Endothelial cell of umbilical vein (primary cell): Measurements from ENCODE around the gene CDK5RAP2. TPM values are rescaled to one million over a fixed set of nuclear protein-coding genes. Genes with fewer than 3 reads are reported as not detected.

ENCODE experiments used
- BruUV-seq: library from RNA; stranded (reverse); fragments of 400-500 nt; replicated peaks from 2 replicates; lab custom pipeline; 2021; lab: Mats Ljungman, UMichigan
- CTCF ChIA-PET: fragments of 300-600, 350-600 bp; sonication (Branson Sonifier 250); formaldehyde crosslinking; loops from one replicate; lab custom pipeline; 2021; ENCODE audit warnings: antibody characterized with exemption, inconsistent platforms; lab: Charles Lee
- POLR2A ChIA-PET: fragments of 300-600, 350-600 bp; sonication (Branson Sonifier 250); formaldehyde crosslinking; loops from one replicate; lab custom pipeline; 2021; ENCODE audit warnings: antibody characterized with exemption, inconsistent platforms; lab: Charles Lee
- DNase-seq: peaks from one replicate; pipeline ENCODE4 v3.0.0-alpha.2; 2011; ENCODE audit warnings: low read depth, low spot score
- FAIRE-seq: peaks from 2 replicates; lab custom pipeline; 2011; peaks lifted over from hg19 to GRCh38; lab: Jason Lieb, UNC
- H2AFZ ChIP-seq: 2 replicates; pipeline ENCODE4 v1.6.0; 2012; ENCODE audit warnings: low read depth, low read length, control low read depth, inconsistent platforms
- H3K27ac ChIP-seq: 2 replicates; pipeline ENCODE4 v1.5.1; 2011; ENCODE audit warnings: low read depth, mild to moderate bottlenecking, control low read depth, low read length, moderate library complexity; ENCODE audit not compliant: insufficient read depth
- H3K27me3 ChIP-seq, 2 experiments: 2 replicates each; pipeline versions ENCODE4 v1.6.0 to v1.6.1; 2011; ENCODE audit warnings: low read length in 2 of 2, mixed read lengths in 1 of 2; ENCODE audit not compliant: control insufficient read depth in 2 of 2, insufficient read depth in 2 of 2
- H3K36me3 ChIP-seq, 2 experiments: 2 replicates in 1 of 2; 3 replicates in 1 of 2; pipeline ENCODE4 v1.5.1; 2011; ENCODE audit warnings: low read length in 2 of 2, mild to moderate bottlenecking in 1 of 2, moderate library complexity in 1 of 2; ENCODE audit not compliant: control insufficient read depth in 2 of 2, insufficient read depth in 2 of 2; ENCODE audit errors: extremely low read depth in 1 of 2
- H3K4me1 ChIP-seq: 3 replicates; pipeline ENCODE4 v1.5.1; 2011; ENCODE audit warnings: mild to moderate bottlenecking, low read length; ENCODE audit not compliant: control insufficient read depth, insufficient read depth; ENCODE audit errors: extremely low read depth
- H3K4me2 ChIP-seq: 2 replicates; pipeline ENCODE4 v1.6.1; 2011; ENCODE audit warnings: low read length, control low read depth, mixed read lengths; ENCODE audit not compliant: insufficient read depth
- H3K4me3 ChIP-seq, 3 experiments: fragments of 200-600 bp in 1 of 3; sonication (generic), shearing (Covaris generic) in 1 of 3; replicated peaks in 1 of 3; 2 replicates each; pipeline ENCODE4 v1.5.1; 2011 to 2016; ENCODE audit warnings: control low read depth in 3 of 3, low read length in 3 of 3, mild to moderate bottlenecking in 2 of 3, inconsistent platforms in 1 of 3, low read depth in 1 of 3, moderate library complexity in 1 of 3; ENCODE audit not compliant: insufficient read depth in 1 of 3
- H3K79me2 ChIP-seq: 2 replicates; pipeline ENCODE4 v1.6.0; 2012; ENCODE audit warnings: low read length, inconsistent platforms; ENCODE audit not compliant: control insufficient read depth, insufficient read depth
- H3K9ac ChIP-seq: replicated peaks from 2 replicates; pipeline ENCODE3; 2011; ENCODE audit warnings: low read length, control low read depth; ENCODE audit not compliant: insufficient read depth; ENCODE audit errors: extremely low read depth
- H3K9me1 ChIP-seq: replicated peaks from 3 replicates; pipeline ENCODE4 v1.6.0; 2011; ENCODE audit warnings: mild to moderate bottlenecking, low read length; ENCODE audit not compliant: control insufficient read depth, insufficient read depth; ENCODE audit errors: extremely low read depth
- H3K9me3 ChIP-seq: replicated peaks from 2 replicates; pipeline ENCODE4 v1.5.1; 2012; ENCODE audit warnings: low read length, inconsistent platforms; ENCODE audit not compliant: control insufficient read depth, insufficient read depth
- H4K20me1 ChIP-seq: replicated peaks from 2 replicates; pipeline ENCODE3; 2011; ENCODE audit warnings: mild to moderate bottlenecking, low read length; ENCODE audit not compliant: control insufficient read depth, insufficient read depth; ENCODE audit errors: extremely low read depth
- EZH2 ChIP-seq: IDR thresholded peaks from 2 replicates; pipeline ENCODE4 v1.6.1; 2012; ENCODE audit warnings: borderline replicate concordance, low read depth, mild to moderate bottlenecking, moderate library complexity, low read length, inconsistent platforms; ENCODE audit not compliant: severe bottlenecking
- FOS ChIP-seq: IDR thresholded peaks from 2 replicates; pipeline ENCODE4 v1.6.1; 2011; ENCODE audit warnings: mild to moderate bottlenecking, low read length, moderate library complexity, borderline replicate concordance; ENCODE audit not compliant: insufficient read depth
- MYC ChIP-seq: IDR thresholded peaks from one replicate; pipeline ENCODE4 v1.6.1; 2011; ENCODE audit warnings: mild to moderate bottlenecking, low read depth, low read length
- POLR2A ChIP-seq: IDR thresholded peaks from 2 replicates; pipeline ENCODE4 v1.6.1; 2012; ENCODE audit warnings: low read depth, mild to moderate bottlenecking, control low read depth, low read length
- dilution Hi-C: fragments of 300-500 bp; cut with MboI; formaldehyde crosslinking; loops from one replicate; pipeline ENCODE4 v1.15.0; 2019; ENCODE audit warnings: low sequenced_read_pairs; ENCODE audit not compliant: extremely low pct_ligation_motif_present
- intact Hi-C: fragments of 100-400 bp; cut with micrococcal nuclease; formaldehyde crosslinking; loops from one replicate; pipeline ENCODE4 v1.10.0; 2022
- polyA plus RNA-seq, 4 experiments: library from polyadenylated mRNA; depleted of rRNA in 3 of 4; stranded (reverse) in 3 of 4; unstranded in 1 of 4; fragments of >200 nt; gene quantifications; 2 replicates each; pipeline versions ENCODE4 v1.2.1 to v1.2.3, GENCODE V29; 2011 to 2012; ENCODE audit warnings: missing spikeins in 1 of 4
- total RNA-seq: library from RNA; stranded (reverse); gene quantifications from 2 replicates; pipeline ENCODE4 v1.2.3, GENCODE V29; 2021

Gene CDK5RAP2
- total and polyA plus RNA-seq, 2 donors (not counting 3 experiments of a cell fraction or from before 2014, with no cell fraction given): 17.5 to 56.7 TPM

- Histone ChIP-seq H2AFZ (no peak overlapping the region), H3K9me3 (no peaks in the 10 kb centered on the region), H3K27ac (no peak overlapping the region), H3K4me3 (no peak overlapping the region), H3K27me3 (no peaks in the 10 kb centered on the region), H3K36me3 (peaks cover 2 to 8% of the 10 kb centered on the region in 2 experiments), H4K20me1 (no peaks in the 10 kb centered on the region), H3K4me1 (no peaks in the 10 kb centered on the region), H3K9me1 (no peaks in the 10 kb centered on the region), H3K79me2 (no peaks in the 10 kb centered on the region), H3K4me2 (no peak overlapping the region), H3K9ac (no peak overlapping the region)
- POLR2A ChIA-PET: no interaction called here
- DNase-seq (no peak), FAIRE-seq (no peak)
- CTCF ChIA-PET: interaction anchor here (2.4 to 2.6 kb wide), 2 partner anchors 13 to 69 kb away, joined by 6 to 10 read pairs; no protein-coding TSS in a partner anchor
- intact Hi-C loops: no loop called here
- TF ChIP-seq EZH2 (no peak), MYC (no peak), FOS (no peak)
- dilution Hi-C loops: no loop called here
- BruUV-seq: no TSS peak
Measured at GRCh38 chr9:120545701-120546550, 34.0 kb downstream of the CDK5RAP2 start.

GRCh38 chr9:120544441-120544840 lies 35.5 kb downstream of the CDK5RAP2 start:
- BruUV-seq: no TSS peak
- DNase-seq (no peak), FAIRE-seq (no peak)
- no peaks in the 10 kb centered on the region for H3K27me3 ChIP-seq
- no peaks in the 10 kb centered on the region for H3K79me2 ChIP-seq
- H3K9me1 ChIP-seq: no peaks in the 10 kb centered on the region
- TF ChIP-seq MYC: no peak
- TF ChIP-seq POLR2A: no peak
- no peak overlapping the region for H3K4me2 ChIP-seq
- H3K4me3 ChIP-seq: no peak overlapping the region
- no peak overlapping the region for H3K9ac ChIP-seq
- peaks cover 4% of the 10 kb centered on the region for H3K4me1 ChIP-seq
- H3K27ac ChIP-seq: no peak overlapping the region
- ChIA-PET POLR2A (no interaction called here), CTCF (interaction anchor here (2.4 to 2.6 kb wide), 2 partner anchors 12 to 67 kb away, joined by 6 to 10 read pairs; no protein-coding TSS in a partner anchor)
- peaks cover 2 to 8% of the 10 kb centered on the region in 2 experiments for H3K36me3 ChIP-seq
- H2AFZ ChIP-seq: no peak overlapping the region
- H4K20me1 ChIP-seq: no peaks in the 10 kb centered on the region
- H3K9me3 ChIP-seq: no peaks in the 10 kb centered on the region
- dilution Hi-C loops (no loop called here), intact Hi-C loops (no loop called here)
